ENCODE measurements around the gene UST. TPM values are rescaled to one million over a fixed set of nuclear protein-coding genes. Genes with fewer than 3 reads are reported as not detected.
A peak's percentile ranks its signal among the peaks of the same experiment; 100 is the strongest.

Gene UST
- polyA plus RNA-seq, 1 donor (not counting 4 experiments of a cell fraction or from before 2014, with no cell fraction given) = 6.1 TPM

DNA sequence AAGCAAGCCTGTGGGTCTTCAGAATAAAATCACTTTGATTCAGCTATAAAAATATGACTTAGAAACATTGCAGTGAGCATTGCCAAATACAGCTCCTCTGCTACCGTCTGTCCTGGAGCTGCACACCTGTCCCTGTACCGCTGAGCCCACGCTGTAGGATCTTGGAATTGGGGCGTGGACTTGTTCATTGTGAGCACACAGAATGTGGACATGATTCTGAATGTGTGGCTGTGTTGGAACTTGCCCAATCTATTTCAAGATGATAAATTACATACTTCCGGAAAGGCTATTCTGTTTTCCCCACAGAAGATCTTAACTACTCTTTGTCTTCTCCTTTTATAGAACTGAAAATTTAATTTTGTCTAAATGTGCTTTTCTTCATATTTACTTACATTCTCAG lies 107.3 kb downstream of the UST start:
- Histone ChIP-seq H3K36me3 (ENCODE audit: control insufficient read depth in 2 of 2, extremely low read depth in 1 of 2, insufficient read depth in 2 of 2, low read length in 2 of 2) (no peaks in the 10 kb centered on the region), H3K4me1 (ENCODE audit: control insufficient read depth, extremely low read depth, insufficient read depth, low read length) (peaks cover 32% of the 10 kb centered on the region), H3K79me2 (ENCODE audit: control insufficient read depth, insufficient read depth, low read length) (no peaks in the 10 kb centered on the region), H3K27me3 (ENCODE audit: control insufficient read depth, extremely low read depth, insufficient read depth, low read length) (no peaks in the 10 kb centered on the region), H3K4me2 (ENCODE audit: control insufficient read depth, extremely low read depth, insufficient read depth, low read depth, low read length) (peak overlapping the region; percentile 54), H4K20me1 (ENCODE audit: control insufficient read depth, extremely low read depth, insufficient read depth, low read length) (no peaks in the 10 kb centered on the region), H3K9me1 (ENCODE audit: control insufficient read depth, extremely low read depth, insufficient read depth, low read length) (no peaks in the 10 kb centered on the region), H3K9ac (ENCODE audit: control insufficient read depth, extremely low read depth, insufficient read depth, low read length) (no peak overlapping the region), H2AFZ (ENCODE audit: control insufficient read depth, low read length) (no peak overlapping the region), H3K27ac (ENCODE audit: control insufficient read depth, insufficient read depth, low read length) (peak overlapping the region; percentile 40), H3K9me3 (ENCODE audit: control insufficient read depth, low read depth, low read length) (no peaks in the 10 kb centered on the region), H3K4me3 (ENCODE audit: control insufficient read depth in 2 of 3, extremely low read depth in 1 of 3, insufficient read depth in 2 of 3, low read depth in 1 of 3, low read length in 3 of 3) (no peak overlapping the region)
- peak; percentile 86 for DNase-seq (ENCODE audit: low read depth, low spot score)
- TF ChIP-seq EZH2 (IDR thresholded peaks at IDR 0.05; ENCODE audit: low read length) = no peak
- TF ChIP-seq, protein P1, sequence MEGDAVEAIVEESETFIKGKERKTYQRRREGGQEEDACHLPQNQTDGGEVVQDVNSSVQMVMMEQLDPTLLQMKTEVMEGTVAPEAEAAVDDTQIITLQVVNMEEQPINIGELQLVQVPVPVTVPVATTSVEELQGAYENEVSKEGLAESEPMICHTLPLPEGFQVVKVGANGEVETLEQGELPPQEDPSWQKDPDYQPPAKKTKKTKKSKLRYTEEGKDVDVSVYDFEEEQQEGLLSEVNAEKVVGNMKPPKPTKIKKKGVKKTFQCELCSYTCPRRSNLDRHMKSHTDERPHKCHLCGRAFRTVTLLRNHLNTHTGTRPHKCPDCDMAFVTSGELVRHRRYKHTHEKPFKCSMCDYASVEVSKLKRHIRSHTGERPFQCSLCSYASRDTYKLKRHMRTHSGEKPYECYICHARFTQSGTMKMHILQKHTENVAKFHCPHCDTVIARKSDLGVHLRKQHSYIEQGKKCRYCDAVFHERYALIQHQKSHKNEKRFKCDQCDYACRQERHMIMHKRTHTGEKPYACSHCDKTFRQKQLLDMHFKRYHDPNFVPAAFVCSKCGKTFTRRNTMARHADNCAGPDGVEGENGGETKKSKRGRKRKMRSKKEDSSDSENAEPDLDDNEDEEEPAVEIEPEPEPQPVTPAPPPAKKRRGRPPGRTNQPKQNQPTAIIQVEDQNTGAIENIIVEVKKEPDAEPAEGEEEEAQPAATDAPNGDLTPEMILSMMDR (optimal IDR thresholded peaks at IDR 0.05 in 1 of 3, IDR thresholded peaks at IDR 0.05 in 1 of 3, conservative IDR thresholded peaks at IDR 0.05 in 1 of 3; ENCODE audit: extremely low read depth in 1 of 3, insufficient read depth in 2 of 3, low read length in 3 of 3) = no peak
- FAIRE-seq = peak; percentile 77
- dilution Hi-C loops (cut with MboI; ENCODE audit: extremely low pct_ligation_motif_present, low sequenced_read_pairs) = no loop called here

DNA sequence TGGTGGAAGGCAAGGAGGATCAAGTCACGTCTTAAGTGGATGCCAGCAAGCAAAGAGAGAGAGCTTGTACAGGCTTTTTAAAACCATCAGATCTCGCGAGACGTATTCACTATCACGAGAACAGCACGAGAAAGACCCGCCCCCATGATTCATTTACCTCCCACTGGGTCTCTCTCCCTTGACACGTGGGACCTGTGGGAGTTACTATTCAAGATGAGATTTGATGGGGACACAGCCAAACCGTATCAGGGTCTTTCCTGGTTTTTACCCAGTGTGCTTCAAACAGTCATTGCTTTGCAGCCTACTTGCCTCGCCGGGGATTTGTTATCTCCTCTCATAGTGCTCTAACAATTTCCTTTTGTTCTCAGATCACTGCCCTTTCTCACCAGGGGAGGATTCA lies 108.2 kb downstream of the UST start:
- Histone ChIP-seq H3K4me2 (ENCODE audit: control insufficient read depth, extremely low read depth, insufficient read depth, low read depth, low read length) (no peak overlapping the region), H3K9me3 (ENCODE audit: control insufficient read depth, low read depth, low read length) (no peaks in the 10 kb centered on the region), H3K27me3 (ENCODE audit: control insufficient read depth, extremely low read depth, insufficient read depth, low read length) (no peaks in the 10 kb centered on the region), H2AFZ (ENCODE audit: control insufficient read depth, low read length) (no peak overlapping the region), H3K9me1 (ENCODE audit: control insufficient read depth, extremely low read depth, insufficient read depth, low read length) (no peaks in the 10 kb centered on the region), H3K79me2 (ENCODE audit: control insufficient read depth, insufficient read depth, low read length) (no peaks in the 10 kb centered on the region), H4K20me1 (ENCODE audit: control insufficient read depth, extremely low read depth, insufficient read depth, low read length) (no peaks in the 10 kb centered on the region), H3K4me3 (ENCODE audit: control insufficient read depth in 2 of 3, extremely low read depth in 1 of 3, insufficient read depth in 2 of 3, low read depth in 1 of 3, low read length in 3 of 3) (no peak overlapping the region), H3K4me1 (ENCODE audit: control insufficient read depth, extremely low read depth, insufficient read depth, low read length) (peaks cover 32% of the 10 kb centered on the region), H3K9ac (ENCODE audit: control insufficient read depth, extremely low read depth, insufficient read depth, low read length) (no peak overlapping the region), H3K27ac (ENCODE audit: control insufficient read depth, insufficient read depth, low read length) (no peak overlapping the region), H3K36me3 (ENCODE audit: control insufficient read depth in 2 of 2, extremely low read depth in 1 of 2, insufficient read depth in 2 of 2, low read length in 2 of 2) (no peaks in the 10 kb centered on the region)
- dilution Hi-C loops (cut with MboI; ENCODE audit: extremely low pct_ligation_motif_present, low sequenced_read_pairs) = no loop called here
- peak; percentile 26 for FAIRE-seq
- no peak for DNase-seq (ENCODE audit: low read depth, low spot score)
- TF ChIP-seq, protein P1 (optimal IDR thresholded peaks at IDR 0.05 in 1 of 3, IDR thresholded peaks at IDR 0.05 in 1 of 3, conservative IDR thresholded peaks at IDR 0.05 in 1 of 3; ENCODE audit: extremely low read depth in 1 of 3, insufficient read depth in 2 of 3, low read length in 3 of 3) = no peak
- TF ChIP-seq EZH2 (IDR thresholded peaks at IDR 0.05; ENCODE audit: low read length) = no peak
